ENCODE measurements around the gene GGT5. TPM values are rescaled to one million over a fixed set of nuclear protein-coding genes. Genes with fewer than 3 reads are reported as not detected.

Gene GGT5
- total RNA-seq, 1 donor: 0.31 TPM

- Histone ChIP-seq H3K4me3 (ENCODE audit: low read length) (no peak overlapping the region), H3K4me1 (ENCODE audit: insufficient read depth, low read length) (no peaks in the 10 kb centered on the region), H3K27me3 (ENCODE audit: insufficient read depth, low read length) (no peaks in the 10 kb centered on the region), H3K9me3 (ENCODE audit: low read depth, low read length) (no peaks in the 10 kb centered on the region)
These were observed 65.2 kb downstream of the GGT5 start for GRCh38 chr22:24179478-24180210.

DNA sequence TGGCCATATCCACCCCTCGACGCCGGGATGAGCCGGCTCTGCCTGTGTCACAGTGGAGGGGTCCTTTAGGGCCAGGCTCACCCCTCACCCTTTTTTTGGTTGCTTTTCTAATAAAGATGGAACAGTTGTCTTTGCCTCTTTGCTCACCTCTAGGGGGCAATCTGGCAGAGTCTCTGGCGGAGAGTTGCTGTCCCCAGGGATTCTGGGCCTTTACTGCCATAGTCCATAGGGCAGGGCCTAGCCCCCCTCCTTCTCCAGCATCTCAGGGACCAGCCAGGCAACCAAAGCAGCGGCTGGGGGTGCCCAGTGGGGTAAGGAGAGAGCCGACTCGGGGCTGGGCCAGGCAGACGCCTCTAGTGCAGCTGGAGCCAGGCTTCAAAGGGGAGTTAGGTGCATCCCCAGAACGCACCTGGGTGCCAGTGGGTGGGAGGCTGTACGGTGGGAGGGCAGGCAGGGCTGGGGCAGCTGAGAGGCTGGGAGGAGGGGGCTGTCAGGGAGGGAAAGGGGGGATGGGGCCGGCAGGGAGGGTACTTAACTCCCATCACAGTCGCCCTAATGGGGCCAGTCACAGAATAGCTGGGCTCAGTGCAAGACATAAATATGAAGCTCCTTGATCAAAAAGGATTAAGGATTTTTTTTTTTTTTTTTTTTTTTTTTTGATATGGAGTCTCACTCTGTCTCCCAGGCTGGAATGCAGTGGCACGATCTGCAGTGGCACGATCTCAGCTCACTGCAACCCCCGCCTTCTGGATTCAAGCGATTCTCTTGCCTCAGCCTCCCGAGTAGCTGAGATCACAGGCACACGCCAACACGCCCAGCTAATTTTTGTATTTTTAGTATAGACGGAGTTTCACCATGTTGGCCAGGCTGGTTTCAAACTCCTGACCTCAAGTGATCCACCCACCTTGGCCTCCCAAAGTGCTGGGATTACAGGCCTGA is 66.1 kb downstream of the GGT5 start:
- Histone ChIP-seq H3K4me3 (ENCODE audit: low read length) (no peak overlapping the region), H3K9me3 (ENCODE audit: low read depth, low read length) (no peaks in the 10 kb centered on the region), H3K27me3 (ENCODE audit: insufficient read depth, low read length) (no peaks in the 10 kb centered on the region), H3K4me1 (ENCODE audit: insufficient read depth, low read length) (no peaks in the 10 kb centered on the region)

GRCh38 chr22:24178021-24178431 is 66.9 kb downstream of the GGT5 start:
- H3K4me3 ChIP-seq (ENCODE audit: low read length): no peak overlapping the region
- H3K27me3 ChIP-seq (ENCODE audit: insufficient read depth, low read length): no peaks in the 10 kb centered on the region
- H3K9me3 ChIP-seq (ENCODE audit: low read depth, low read length): no peaks in the 10 kb centered on the region
- H3K4me1 ChIP-seq (ENCODE audit: insufficient read depth, low read length): no peaks in the 10 kb centered on the region

DNA sequence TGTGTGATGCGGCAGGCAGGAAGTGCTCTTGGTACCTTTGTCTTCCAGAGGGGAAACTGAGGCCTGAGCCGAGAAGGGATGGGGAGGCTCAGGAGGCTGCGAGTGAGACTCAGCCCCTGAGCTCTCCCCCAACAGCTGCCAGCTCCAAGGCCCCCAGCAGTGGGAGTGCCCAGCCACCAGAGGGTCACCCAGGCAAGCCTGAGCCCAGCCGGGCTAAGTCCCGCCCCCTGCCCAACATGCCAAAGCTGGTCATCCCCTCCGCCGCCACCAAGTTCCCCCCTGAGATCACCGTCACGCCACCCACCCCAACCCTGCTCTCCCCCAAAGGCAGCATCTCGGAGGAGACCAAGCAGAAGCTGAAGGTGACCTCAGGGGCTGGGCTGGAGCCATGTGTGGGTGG is 67.4 kb downstream of the GGT5 start:
- no peaks in the 10 kb centered on the region for H3K27me3 ChIP-seq (ENCODE audit: insufficient read depth, low read length)

DNA sequence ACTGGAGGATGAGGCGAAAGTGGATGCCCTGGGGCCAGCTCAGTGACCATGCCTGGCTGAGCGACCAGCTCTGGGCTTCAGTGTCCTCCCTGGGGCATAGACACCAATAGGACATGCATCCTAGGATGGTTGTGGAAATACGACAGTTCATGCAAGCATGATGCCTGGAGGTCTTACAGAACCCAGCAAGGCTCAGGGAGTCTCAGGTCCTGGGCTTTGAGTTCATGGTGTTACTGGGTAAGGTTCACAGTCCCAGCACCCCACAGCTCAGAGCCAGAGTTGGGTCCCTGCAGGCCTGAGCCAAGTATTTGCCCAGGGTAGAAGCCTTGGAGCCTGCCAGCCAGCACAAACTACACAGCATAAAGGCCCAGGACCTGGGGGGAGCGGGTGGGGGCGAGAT is 67.8 kb downstream of the GGT5 start:
- Histone ChIP-seq H3K27me3 (ENCODE audit: insufficient read depth, low read length) (no peaks in the 10 kb centered on the region), H3K9me3 (ENCODE audit: low read depth, low read length) (no peaks in the 10 kb centered on the region), H3K4me3 (ENCODE audit: low read length) (no peak overlapping the region), H3K4me1 (ENCODE audit: insufficient read depth, low read length) (no peaks in the 10 kb centered on the region)

More for the DNA sequence above, 67.4 kb downstream of the GGT5 start:
- Histone ChIP-seq H3K9me3 (ENCODE audit: low read depth, low read length) (no peaks in the 10 kb centered on the region), H3K4me1 (ENCODE audit: insufficient read depth, low read length) (no peaks in the 10 kb centered on the region), H3K4me3 (ENCODE audit: low read length) (no peak overlapping the region)

DNA sequence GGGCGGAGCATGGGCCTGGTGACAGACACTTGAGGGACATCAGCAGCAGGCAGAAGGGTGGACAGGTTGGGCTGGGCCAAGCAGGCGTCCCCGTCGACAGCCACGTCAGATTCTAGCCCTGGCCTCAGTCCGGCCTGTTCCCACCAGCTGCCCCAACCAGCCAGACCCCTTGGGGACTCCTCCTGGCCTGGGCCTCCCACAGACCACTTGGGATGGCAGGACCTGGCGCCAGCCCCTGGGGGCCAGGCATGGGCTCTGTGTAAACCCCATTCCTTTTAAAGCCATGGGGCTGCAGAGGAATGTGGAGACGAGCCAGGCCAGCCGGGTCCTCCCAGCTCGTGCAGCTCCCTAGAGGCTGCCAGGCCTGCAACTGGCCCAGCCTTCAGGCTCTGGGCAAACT is 68.3 kb downstream of the GGT5 start:
- Histone ChIP-seq H3K4me1 (ENCODE audit: insufficient read depth, low read length) (no peaks in the 10 kb centered on the region), H3K9me3 (ENCODE audit: low read depth, low read length) (no peaks in the 10 kb centered on the region), H3K4me3 (ENCODE audit: low read length) (no peak overlapping the region), H3K27me3 (ENCODE audit: insufficient read depth, low read length) (no peaks in the 10 kb centered on the region)

- Histone ChIP-seq H3K27me3 (ENCODE audit: insufficient read depth, low read length) (no peaks in the 10 kb centered on the region), H3K9me3 (ENCODE audit: low read depth, low read length) (no peaks in the 10 kb centered on the region), H3K4me3 (ENCODE audit: low read length) (no peak overlapping the region), H3K4me1 (ENCODE audit: insufficient read depth, low read length) (no peaks in the 10 kb centered on the region)
These were observed 68.8 kb downstream of the GGT5 start for GRCh38 chr22:24176040-24176439.

DNA sequence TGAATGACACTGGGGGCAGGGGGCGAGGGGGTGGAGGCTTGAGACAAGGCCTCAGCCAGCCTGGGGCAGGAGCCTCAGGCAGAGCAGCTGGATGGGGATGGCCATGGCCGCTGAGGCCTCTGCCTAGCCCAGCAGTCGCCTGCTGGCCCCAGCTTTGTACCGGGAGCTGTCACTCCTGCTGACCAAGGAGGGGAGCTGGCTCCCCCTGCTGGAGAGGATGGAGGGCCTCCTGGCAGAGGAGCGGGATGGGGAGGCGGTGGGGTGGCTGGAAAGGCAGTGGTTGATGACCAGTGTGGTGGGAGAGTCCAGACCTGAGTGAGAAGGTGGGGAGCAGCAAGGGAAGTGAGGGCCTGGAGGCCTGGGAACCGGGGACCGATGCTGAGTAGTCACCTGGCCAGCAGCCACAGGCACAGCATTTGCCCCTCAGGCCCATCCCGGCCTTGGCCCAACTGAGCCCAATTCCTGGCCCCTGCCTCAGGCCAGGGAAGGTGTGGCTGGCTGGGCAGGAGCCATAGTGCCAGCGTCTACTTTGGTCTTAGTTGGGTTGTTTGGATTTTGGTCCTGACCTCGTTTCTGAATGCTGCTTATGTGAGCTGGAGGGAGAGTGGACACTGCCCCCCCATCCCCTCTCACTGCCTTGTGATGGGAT is 69.6 kb downstream of the GGT5 start:
- H3K9me3 ChIP-seq (ENCODE audit: low read depth, low read length): no peaks in the 10 kb centered on the region

GRCh38 chr22:24171822-24172221 is 73.1 kb downstream of the GGT5 start:
- Histone ChIP-seq H3K4me3 (ENCODE audit: low read length) (no peak overlapping the region), H3K27me3 (ENCODE audit: insufficient read depth, low read length) (no peaks in the 10 kb centered on the region), H3K9me3 (ENCODE audit: low read depth, low read length) (no peaks in the 10 kb centered on the region), H3K4me1 (ENCODE audit: insufficient read depth, low read length) (no peaks in the 10 kb centered on the region)

More for the DNA sequence above, 69.6 kb downstream of the GGT5 start:
- Histone ChIP-seq H3K4me1 (ENCODE audit: insufficient read depth, low read length) (no peaks in the 10 kb centered on the region), H3K4me3 (ENCODE audit: low read length) (no peak overlapping the region), H3K27me3 (ENCODE audit: insufficient read depth, low read length) (no peaks in the 10 kb centered on the region)

DNA sequence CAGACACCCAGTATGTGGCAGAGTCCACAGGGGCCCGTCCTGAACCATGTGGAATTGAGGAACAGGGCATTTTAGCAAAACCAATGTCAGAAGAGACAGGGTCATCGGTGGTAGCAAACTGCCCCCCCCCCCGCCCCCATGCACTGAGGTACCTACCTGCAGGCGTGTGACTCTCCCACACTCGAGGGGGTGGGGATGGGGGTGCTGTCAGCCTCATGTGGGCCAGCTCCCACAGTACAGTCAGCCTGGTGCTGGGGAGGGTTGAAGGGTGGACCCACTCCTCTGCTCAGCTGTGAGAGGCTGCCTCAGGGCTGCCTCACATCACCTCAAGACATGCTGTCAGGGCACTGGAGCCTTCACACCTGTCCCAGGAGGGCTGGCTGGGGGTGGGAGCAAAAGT is 74.2 kb downstream of the GGT5 start:
- H3K4me1 ChIP-seq (ENCODE audit: insufficient read depth, low read length): no peaks in the 10 kb centered on the region
- H3K9me3 ChIP-seq (ENCODE audit: low read depth, low read length): no peaks in the 10 kb centered on the region
- H3K27me3 ChIP-seq (ENCODE audit: insufficient read depth, low read length): no peaks in the 10 kb centered on the region
- H3K4me3 ChIP-seq (ENCODE audit: low read length): no peak overlapping the region

GRCh38 chr22:24170188-24170587 is 74.7 kb downstream of the GGT5 start:
- no peaks in the 10 kb centered on the region for H3K4me1 ChIP-seq (ENCODE audit: insufficient read depth, low read length)

More at GRCh38 chr22:24170188-24170587, 74.7 kb downstream of the GGT5 start:
- no peaks in the 10 kb centered on the region for H3K27me3 ChIP-seq (ENCODE audit: insufficient read depth, low read length)
- no peaks in the 10 kb centered on the region for H3K9me3 ChIP-seq (ENCODE audit: low read depth, low read length)
- no peak overlapping the region for H3K4me3 ChIP-seq (ENCODE audit: low read length)

Other genes with a start within 250 kb of the GGT5 start
- not detected for gene GSTT4, start 239.6 kb downstream of the GGT5 start, total RNA-seq
- 49.7 TPM for gene CABIN1, start 233.8 kb downstream of the GGT5 start, total RNA-seq
- gene SUSD2, start 63.6 kb downstream of the GGT5 start, total RNA-seq: 0.31 TPM
- 18.3 TPM for gene SPECC1L, start 25.7 kb upstream of the GGT5 start, total RNA-seq
- gene ADORA2A, start 182.5 kb upstream of the GGT5 start, total RNA-seq: 34.3 TPM

Data from mononuclear cell (primary cell).